Measurements from ENCODE around the gene PRMT3. TPM values are rescaled to one million over a fixed set of nuclear protein-coding genes. Genes with fewer than 3 reads are reported as not detected.

PRMT3 gene
- polyA plus RNA-seq, 3 donors: 4.5 to 8.4 (median 6.1) TPM

- Histone ChIP-seq H3K79me2 (ENCODE audit: insufficient read depth, low read length) (no peaks in the 10 kb centered on the region), H3K9ac (ENCODE audit: insufficient read depth, low read length, poor library complexity, severe bottlenecking) (no peak overlapping the region), H4K20me1 (ENCODE audit: insufficient read depth, low read length) (no peaks in the 10 kb centered on the region), H3K4me1 (ENCODE audit: control insufficient read depth in 1 of 2, insufficient read depth in 2 of 2, low read length in 2 of 2) (no peaks in the 10 kb centered on the region), H3K27me3 (ENCODE audit: control insufficient read depth in 2 of 2, insufficient read depth in 2 of 2, low read length in 2 of 2) (no peaks in the 10 kb centered on the region), H3K27ac (ENCODE audit: low read depth in 1 of 2, low read length in 2 of 2) (no peak overlapping the region), H2AFZ (ENCODE audit: insufficient read depth, low read depth, low read length, poor library complexity, severe bottlenecking) (no peak overlapping the region), H3K36me3 (replicated peaks in 1 of 2; ENCODE audit: control insufficient read depth in 1 of 2, insufficient read depth in 2 of 2, low read length in 2 of 2) (no peaks in the 10 kb centered on the region), H3K9me3 (replicated peaks in 1 of 2; ENCODE audit: control insufficient read depth in 1 of 2, insufficient read depth in 1 of 2, low read length in 2 of 2) (no peaks in the 10 kb centered on the region), H3K4me3 (replicated peaks in 1 of 3; ENCODE audit: low read depth in 2 of 3, low read length in 3 of 3) (no peak overlapping the region), H3K4me2 (replicated peaks; ENCODE audit: extremely low read depth, low read length, poor library complexity, severe bottlenecking) (no peak overlapping the region)
- no peak for DNase-seq
- Mint-ChIP-seq H3K27ac (no peak overlapping the region), H3K36me3 (no peaks in the 10 kb centered on the region), H3K27me3 (ENCODE audit: low read depth in 3 of 3) (peaks cover 0 to 4% (median 0%) of the 10 kb centered on the region in 3 donors), H3K4me3 (no peak overlapping the region), H3K9me3 (peaks cover 0 to 10% (median 0%) of the 10 kb centered on the region in 7 donors), H3K4me1 (no peaks in the 10 kb centered on the region)
- WGBS (ENCODE audit: insufficient coverage): 88% methylated on average over 2 of the region's 5 CpGs
- intact Hi-C loops (cut with micrococcal nuclease): no loop called here
- TF ChIP-seq, protein P1, sequence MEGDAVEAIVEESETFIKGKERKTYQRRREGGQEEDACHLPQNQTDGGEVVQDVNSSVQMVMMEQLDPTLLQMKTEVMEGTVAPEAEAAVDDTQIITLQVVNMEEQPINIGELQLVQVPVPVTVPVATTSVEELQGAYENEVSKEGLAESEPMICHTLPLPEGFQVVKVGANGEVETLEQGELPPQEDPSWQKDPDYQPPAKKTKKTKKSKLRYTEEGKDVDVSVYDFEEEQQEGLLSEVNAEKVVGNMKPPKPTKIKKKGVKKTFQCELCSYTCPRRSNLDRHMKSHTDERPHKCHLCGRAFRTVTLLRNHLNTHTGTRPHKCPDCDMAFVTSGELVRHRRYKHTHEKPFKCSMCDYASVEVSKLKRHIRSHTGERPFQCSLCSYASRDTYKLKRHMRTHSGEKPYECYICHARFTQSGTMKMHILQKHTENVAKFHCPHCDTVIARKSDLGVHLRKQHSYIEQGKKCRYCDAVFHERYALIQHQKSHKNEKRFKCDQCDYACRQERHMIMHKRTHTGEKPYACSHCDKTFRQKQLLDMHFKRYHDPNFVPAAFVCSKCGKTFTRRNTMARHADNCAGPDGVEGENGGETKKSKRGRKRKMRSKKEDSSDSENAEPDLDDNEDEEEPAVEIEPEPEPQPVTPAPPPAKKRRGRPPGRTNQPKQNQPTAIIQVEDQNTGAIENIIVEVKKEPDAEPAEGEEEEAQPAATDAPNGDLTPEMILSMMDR (IDR thresholded peaks at IDR 0.05): no peak
These were observed 142.2 kb downstream of the PRMT3 start for GRCh38 chr11:20529757-20530156.

DNA sequence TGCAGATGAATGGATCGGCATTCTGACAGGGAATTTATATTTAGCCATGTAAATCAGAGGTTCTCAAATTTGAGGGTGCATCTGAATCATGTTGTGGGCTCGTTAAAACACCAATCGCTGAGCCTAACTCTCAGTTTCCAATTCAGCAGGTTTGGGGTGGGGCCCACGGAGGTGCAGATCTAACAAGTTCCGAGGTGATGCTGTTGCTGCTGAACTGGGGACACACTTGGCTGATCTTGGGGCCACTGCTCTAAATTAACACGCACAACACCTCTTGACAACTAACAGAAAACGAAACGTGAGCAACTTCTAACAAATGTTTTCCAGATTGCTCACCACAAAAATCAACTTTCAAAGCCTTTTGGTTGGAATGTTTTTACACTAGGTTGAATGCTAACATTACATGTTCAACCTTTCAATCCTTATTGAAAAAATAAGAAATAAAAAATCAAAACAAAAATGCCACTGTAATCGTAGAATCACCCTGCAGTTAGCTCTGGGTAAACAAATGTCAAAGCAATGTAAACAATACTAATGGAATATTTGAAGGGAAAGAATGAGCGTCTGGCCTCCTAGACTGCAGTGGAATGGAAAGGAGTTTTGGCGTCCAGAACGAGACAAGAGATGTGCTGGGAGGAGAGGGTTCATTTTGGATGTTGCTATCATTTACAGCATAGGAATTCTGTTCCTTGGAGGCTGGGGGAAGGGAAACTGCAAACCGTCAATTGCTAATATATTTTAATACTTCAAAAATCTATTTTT, 143.6 kb downstream of the PRMT3 start:
- H3K27me3 Mint-ChIP-seq (ENCODE audit: low read depth in 3 of 3): peaks cover 0 to 4% (median 0%) of the 10 kb centered on the region in 3 donors
- H3K79me2 ChIP-seq (ENCODE audit: insufficient read depth, low read length): no peaks in the 10 kb centered on the region
- no peak overlapping the region for H3K27ac ChIP-seq (ENCODE audit: low read depth in 1 of 2, low read length in 2 of 2)
- H3K4me1 Mint-ChIP-seq: no peaks in the 10 kb centered on the region
- H3K36me3 Mint-ChIP-seq: no peaks in the 10 kb centered on the region
- intact Hi-C loops (cut with micrococcal nuclease): no loop called here
- H3K4me2 ChIP-seq (replicated peaks; ENCODE audit: extremely low read depth, low read length, poor library complexity, severe bottlenecking): no peak overlapping the region
- no peak for DNase-seq
- H3K9ac ChIP-seq (ENCODE audit: insufficient read depth, low read length, poor library complexity, severe bottlenecking): no peak overlapping the region
- H3K4me3 ChIP-seq (replicated peaks in 1 of 3; ENCODE audit: low read depth in 2 of 3, low read length in 3 of 3): no peak overlapping the region
- H2AFZ ChIP-seq (ENCODE audit: insufficient read depth, low read depth, low read length, poor library complexity, severe bottlenecking): no peak overlapping the region
- H3K9me3 ChIP-seq (replicated peaks in 1 of 2; ENCODE audit: control insufficient read depth in 1 of 2, insufficient read depth in 1 of 2, low read length in 2 of 2): no peaks in the 10 kb centered on the region
- H3K36me3 ChIP-seq (replicated peaks in 1 of 2; ENCODE audit: control insufficient read depth in 1 of 2, insufficient read depth in 2 of 2, low read length in 2 of 2): no peaks in the 10 kb centered on the region
- no peaks in the 10 kb centered on the region for H3K27me3 ChIP-seq (ENCODE audit: control insufficient read depth in 2 of 2, insufficient read depth in 2 of 2, low read length in 2 of 2)
- H3K9me3 Mint-ChIP-seq: peaks cover 0 to 10% (median 0%) of the 10 kb centered on the region in 7 donors
- H4K20me1 ChIP-seq (ENCODE audit: insufficient read depth, low read length): no peaks in the 10 kb centered on the region
- TF ChIP-seq, protein P1 (IDR thresholded peaks at IDR 0.05): no peak
- H3K4me3 Mint-ChIP-seq: no peak overlapping the region
- no peaks in the 10 kb centered on the region for H3K4me1 ChIP-seq (ENCODE audit: control insufficient read depth in 1 of 2, insufficient read depth in 2 of 2, low read length in 2 of 2)
- WGBS (ENCODE audit: insufficient coverage): 61% methylated on average over 7 of the region's 13 CpGs
- H3K27ac Mint-ChIP-seq: no peak overlapping the region
